GM12801 (cell line): ENCODE results near the gene SULF2.

ENCODE experiments used
- CTCF ChIP-seq: IDR thresholded peaks from one replicate; pipeline ENCODE4 v1.5.1; 2011; ENCODE audit warnings: control low read depth; ENCODE audit not compliant: insufficient read length; ENCODE audit errors: extremely low read depth

The SULF2 gene

DNA sequence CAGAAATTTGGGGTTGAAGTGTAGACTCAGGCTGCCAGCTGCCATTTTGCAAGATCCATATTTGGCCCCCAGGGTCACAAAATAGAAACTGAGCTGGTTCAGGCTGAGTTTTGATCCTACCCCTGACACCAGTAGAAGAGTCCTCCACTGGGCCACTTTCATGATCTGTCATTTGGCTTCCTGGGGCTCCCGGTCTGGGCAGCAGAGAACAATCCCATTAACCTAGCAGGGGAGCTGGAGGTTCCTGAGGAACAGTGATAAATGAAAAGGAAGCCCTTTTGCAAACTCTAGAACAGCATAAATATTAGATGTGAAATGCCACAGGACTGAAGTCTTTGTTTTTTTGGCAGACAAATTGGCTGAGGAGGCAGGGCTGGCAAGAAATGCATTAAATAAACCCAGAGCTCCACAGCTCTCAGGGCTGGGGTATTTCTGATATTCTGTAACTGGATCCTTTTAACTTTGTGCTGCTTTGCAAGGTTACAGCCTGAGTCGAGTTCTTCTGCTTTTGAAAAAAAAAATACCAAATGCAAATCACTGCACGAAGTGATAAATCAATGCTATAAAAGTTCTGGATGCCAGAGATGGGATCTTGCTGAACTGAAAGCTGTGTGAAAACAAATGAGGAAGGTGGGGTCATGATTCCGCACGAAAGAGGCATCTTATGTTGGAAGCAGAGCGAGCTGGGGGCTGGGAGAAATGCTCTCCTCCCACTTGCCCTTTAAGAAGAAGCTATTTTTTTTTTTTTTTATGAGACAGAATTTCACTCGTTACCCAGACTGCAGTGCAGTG lies 64.4 kb downstream of the SULF2 start:
- TF ChIP-seq CTCF, result no peak

DNA sequence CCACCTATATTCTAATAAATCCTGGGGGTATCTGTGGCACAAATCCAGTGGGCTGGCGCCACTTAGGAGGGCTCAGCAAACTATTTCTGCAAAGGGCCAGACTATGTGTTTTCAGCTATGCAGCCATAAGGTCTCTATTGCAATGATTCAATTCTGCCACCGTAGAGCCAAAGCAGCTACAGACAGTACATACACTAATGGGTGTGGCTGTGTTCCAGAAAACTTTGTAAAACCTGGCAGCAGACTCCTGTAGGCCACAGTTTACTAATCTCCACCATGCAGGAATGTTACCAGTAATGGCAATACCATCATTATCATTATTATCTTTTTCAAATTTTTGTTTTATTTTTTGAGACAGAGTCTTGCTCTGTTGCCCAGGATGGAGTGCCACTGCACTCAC lies 65.7 kb downstream of the SULF2 start:
- TF ChIP-seq CTCF, result no peak

- TF ChIP-seq CTCF, result no peak
These were observed 66.1 kb downstream of the SULF2 start for GRCh38 chr20:47719211-47719610.

DNA sequence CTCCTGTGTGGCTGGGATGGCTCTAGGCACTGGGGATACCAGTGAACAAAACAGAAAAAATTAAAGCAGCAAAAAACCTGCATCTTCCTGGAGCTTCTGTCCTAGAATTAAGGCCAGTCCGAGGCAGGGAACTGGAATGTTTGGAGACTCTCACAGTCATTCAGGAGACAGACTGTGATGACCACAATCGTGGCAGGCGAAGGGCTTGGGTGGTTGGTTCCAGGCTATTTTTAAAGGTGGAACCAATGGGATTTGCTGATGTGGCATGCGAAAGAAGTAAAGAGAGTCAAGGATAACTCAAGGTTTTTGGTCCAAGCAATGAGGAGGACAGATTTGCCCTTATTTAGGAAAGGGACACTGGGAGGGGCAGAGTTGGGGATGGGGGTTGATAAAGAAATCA lies 66.9 kb downstream of the SULF2 start:
- TF ChIP-seq CTCF, result no peak

- no peak for TF ChIP-seq CTCF
These were observed 67.9 kb downstream of the SULF2 start for GRCh38 chr20:47717421-47717820.

GRCh38 chr20:47713878-47714450 lies 71.3 kb downstream of the SULF2 start:
- no peak for TF ChIP-seq CTCF

DNA sequence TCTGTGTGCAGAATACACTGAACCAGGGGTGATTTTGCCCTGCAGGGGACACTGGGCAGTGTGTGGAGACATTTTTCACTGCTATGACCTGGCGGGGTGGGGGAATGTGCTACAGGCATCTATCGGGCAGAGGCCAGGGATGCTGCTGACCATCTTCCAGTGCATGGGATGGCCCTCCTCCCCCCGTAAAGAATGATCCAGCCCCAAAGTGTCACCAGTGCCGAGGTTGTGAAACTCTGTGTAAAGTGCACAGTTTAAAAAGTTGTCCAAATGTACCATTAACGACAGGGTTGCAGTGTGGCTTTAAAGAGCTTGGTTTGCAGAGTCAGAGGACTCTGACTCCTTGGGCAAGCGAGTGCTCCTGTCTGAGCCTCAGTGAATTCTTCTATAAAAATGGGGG lies 72.1 kb downstream of the SULF2 start:
- TF ChIP-seq CTCF, result no peak
